Panc1 (cell line): ENCODE measurements around the gene IL1R1. TPM values are rescaled to one million over a fixed set of nuclear protein-coding genes. Genes with fewer than 3 reads are reported as not detected.

Experiments
- ATAC-seq: fragments of 200-7000 bp; cut with Tn5 transposase; 2 replicates; pipeline ENCODE4 v1.9.1; 2020; ENCODE audit warnings: mild to moderate bottlenecking, moderate library complexity
- BruUV-seq: library from RNA; stranded (reverse); fragments of 400-500 nt; replicated peaks from 2 replicates; lab custom pipeline; 2021; lab: Mats Ljungman, UMichigan
- CTCF ChIA-PET: fragments of 300-600 bp; sonication (Branson Sonifier 250); formaldehyde crosslinking; loops from one replicate; lab custom pipeline; 2022; ENCODE audit warnings: antibody characterized with exemption; lab: Charles Lee
- POLR2A ChIA-PET: fragments of 300-600 bp; sonication (Branson Sonifier 250); formaldehyde crosslinking; loops from one replicate; lab custom pipeline; 2022; ENCODE audit warnings: antibody characterized with exemption; lab: Charles Lee
- DNase-seq: peaks from one replicate; pipeline ENCODE4 v3.0.0-alpha.2; 2010; ENCODE audit warnings: low read depth, low spot score
- H3K27ac ChIP-seq: 2 replicates; pipeline ENCODE4 v1.5.1; 2011; ENCODE audit warnings: mild to moderate bottlenecking, low read length, inconsistent platforms
- H3K27me3 ChIP-seq: fragments of 200-500 bp; sonication (Bioruptor generic); 2 replicates; pipeline ENCODE4 v1.6.0; 2014; ENCODE audit warnings: low read length, inconsistent platforms; ENCODE audit not compliant: control insufficient read depth, insufficient read depth
- H3K36me3 ChIP-seq: fragments of 200-500 bp; sonication (Bioruptor generic); 2 replicates; pipeline ENCODE4 v1.5.1; 2014; ENCODE audit warnings: inconsistent platforms, mild to moderate bottlenecking, low read length, moderate library complexity; ENCODE audit not compliant: control insufficient read depth, insufficient read depth
- H3K4me1 ChIP-seq: 2 replicates; pipeline ENCODE4 v1.5.1; 2011; ENCODE audit warnings: inconsistent platforms, mild to moderate bottlenecking, low read length, moderate library complexity; ENCODE audit not compliant: control insufficient read depth, insufficient read depth
- H3K4me3 ChIP-seq, 2 experiments: 2 replicates each; pipeline ENCODE4 v1.5.1; 2011 to 2012; ENCODE audit warnings: low read depth in 2 of 2, low read length in 2 of 2, mild to moderate bottlenecking in 2 of 2, inconsistent platforms in 1 of 2, moderate library complexity in 1 of 2
- H3K9me3 ChIP-seq: fragments of 200-500 bp; sonication (Bioruptor generic); 2 replicates; pipeline ENCODE4 v1.5.1; 2014; ENCODE audit warnings: low read depth, mild to moderate bottlenecking, inconsistent platforms, low read length, moderate library complexity; ENCODE audit not compliant: control insufficient read depth, insufficient read depth
- POLR2AphosphoS5 ChIP-seq: IDR thresholded peaks from 2 replicates; pipeline ENCODE4 v1.6.1; 2012; ENCODE audit warnings: mild to moderate bottlenecking, low read depth, low read length, moderate library complexity
- SIN3A ChIP-seq: IDR thresholded peaks from 2 replicates; pipeline ENCODE4 v1.6.1; 2012; ENCODE audit warnings: low read depth, mild to moderate bottlenecking, low read length, moderate library complexity, borderline replicate concordance; ENCODE audit not compliant: insufficient read depth
- TCF7L2 ChIP-seq: IDR thresholded peaks from 2 replicates; pipeline ENCODE4 v1.6.1; 2011; ENCODE audit warnings: mild to moderate bottlenecking, low read depth, low read length, inconsistent platforms
- in situ Hi-C: cut with HindIII; loops from 2 replicates; pipeline ENCODE4 v1.10.0; 2016; ENCODE audit warnings: low sequenced_read_pairs, low pct_unique_long_range_greater_than_20kb
- intact Hi-C: fragments of 100-400 bp; cut with micrococcal nuclease; formaldehyde crosslinking; loops from one replicate; pipeline ENCODE4 v1.10.0; 2022; ENCODE audit not compliant: unreplicated experiment
- total RNA-seq: library from RNA; stranded (reverse); gene quantifications from one replicate; pipeline ENCODE4 v1.2.1, GENCODE V29; 2021; ENCODE audit not compliant: unreplicated experiment
- TF ChIP-seq, protein P1 (sequence below), 2 experiments: IDR thresholded peaks; 2 replicates each; pipeline ENCODE4 v1.6.1; 2011 to 2012; ENCODE audit warnings: low read depth in 2 of 2, control low read depth in 1 of 2, low read length in 1 of 2, mild to moderate bottlenecking in 1 of 2, moderate library complexity in 1 of 2; ENCODE audit not compliant: insufficient read depth in 1 of 2
- TF ChIP-seq, protein P2 (sequence below): fragments of 450-650 bp; IDR thresholded peaks from 2 replicates; pipeline ENCODE4 v1.5.1; 2017; ENCODE audit warnings: mild to moderate bottlenecking

The IL1R1 gene
- total RNA-seq, 1 experiment from 2014 or later = 7.1 TPM

DNA sequence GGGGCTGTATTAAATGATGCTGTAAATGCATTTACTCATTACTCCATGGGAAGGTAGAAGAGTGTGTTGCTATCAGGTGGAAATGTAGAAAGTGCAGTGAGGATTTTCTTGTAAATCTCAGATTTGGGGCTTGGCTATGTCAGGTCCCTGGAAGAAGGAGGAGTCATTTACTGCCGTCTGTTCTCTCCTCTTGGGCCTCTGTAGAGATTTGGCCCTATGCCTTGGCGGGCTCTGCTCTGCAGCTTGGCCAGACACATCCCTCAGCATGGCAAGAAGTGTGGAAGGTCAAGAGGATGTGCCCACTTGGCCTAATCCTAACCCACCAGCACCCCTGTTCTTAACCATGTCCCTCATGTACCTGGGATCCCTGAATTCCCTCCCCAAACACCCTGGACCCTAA lies 6.7 kb downstream of the IL1R1 start:
- Histone ChIP-seq H3K36me3 (no peaks in the 10 kb centered on the region), H3K27me3 (no peaks in the 10 kb centered on the region), H3K9me3 (peaks cover 12% of the 10 kb centered on the region; the same call in 1 of the 2 replicates), H3K4me1 (no peaks in the 10 kb centered on the region), H3K27ac (no peak overlapping the region), H3K4me3 (no peak overlapping the region)
- CTCF ChIA-PET = interaction anchor here (0.5 kb wide), 1 partner anchor 585 kb away, joined by 12 read pairs; no protein-coding TSS in a partner anchor
- no TSS peak for BruUV-seq
- DNase-seq (no peak), ATAC-seq (no peak)
- POLR2A ChIA-PET = no interaction called here
- in situ Hi-C loops (no loop called here), intact Hi-C loops (no loop called here)
- no peak for TF ChIP-seq SIN3A
- TF ChIP-seq, protein P1, sequence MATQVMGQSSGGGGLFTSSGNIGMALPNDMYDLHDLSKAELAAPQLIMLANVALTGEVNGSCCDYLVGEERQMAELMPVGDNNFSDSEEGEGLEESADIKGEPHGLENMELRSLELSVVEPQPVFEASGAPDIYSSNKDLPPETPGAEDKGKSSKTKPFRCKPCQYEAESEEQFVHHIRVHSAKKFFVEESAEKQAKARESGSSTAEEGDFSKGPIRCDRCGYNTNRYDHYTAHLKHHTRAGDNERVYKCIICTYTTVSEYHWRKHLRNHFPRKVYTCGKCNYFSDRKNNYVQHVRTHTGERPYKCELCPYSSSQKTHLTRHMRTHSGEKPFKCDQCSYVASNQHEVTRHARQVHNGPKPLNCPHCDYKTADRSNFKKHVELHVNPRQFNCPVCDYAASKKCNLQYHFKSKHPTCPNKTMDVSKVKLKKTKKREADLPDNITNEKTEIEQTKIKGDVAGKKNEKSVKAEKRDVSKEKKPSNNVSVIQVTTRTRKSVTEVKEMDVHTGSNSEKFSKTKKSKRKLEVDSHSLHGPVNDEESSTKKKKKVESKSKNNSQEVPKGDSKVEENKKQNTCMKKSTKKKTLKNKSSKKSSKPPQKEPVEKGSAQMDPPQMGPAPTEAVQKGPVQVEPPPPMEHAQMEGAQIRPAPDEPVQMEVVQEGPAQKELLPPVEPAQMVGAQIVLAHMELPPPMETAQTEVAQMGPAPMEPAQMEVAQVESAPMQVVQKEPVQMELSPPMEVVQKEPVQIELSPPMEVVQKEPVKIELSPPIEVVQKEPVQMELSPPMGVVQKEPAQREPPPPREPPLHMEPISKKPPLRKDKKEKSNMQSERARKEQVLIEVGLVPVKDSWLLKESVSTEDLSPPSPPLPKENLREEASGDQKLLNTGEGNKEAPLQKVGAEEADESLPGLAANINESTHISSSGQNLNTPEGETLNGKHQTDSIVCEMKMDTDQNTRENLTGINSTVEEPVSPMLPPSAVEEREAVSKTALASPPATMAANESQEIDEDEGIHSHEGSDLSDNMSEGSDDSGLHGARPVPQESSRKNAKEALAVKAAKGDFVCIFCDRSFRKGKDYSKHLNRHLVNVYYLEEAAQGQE (IDR thresholded peaks at IDR 0.05; ENCODE audit: insufficient read depth in 1 of 2, low read depth in 2 of 2, low read length in 1 of 2) = no peak
- TF ChIP-seq POLR2AphosphoS5 = no peak
- TF ChIP-seq TCF7L2 = no peak
- TF ChIP-seq, protein P2, sequence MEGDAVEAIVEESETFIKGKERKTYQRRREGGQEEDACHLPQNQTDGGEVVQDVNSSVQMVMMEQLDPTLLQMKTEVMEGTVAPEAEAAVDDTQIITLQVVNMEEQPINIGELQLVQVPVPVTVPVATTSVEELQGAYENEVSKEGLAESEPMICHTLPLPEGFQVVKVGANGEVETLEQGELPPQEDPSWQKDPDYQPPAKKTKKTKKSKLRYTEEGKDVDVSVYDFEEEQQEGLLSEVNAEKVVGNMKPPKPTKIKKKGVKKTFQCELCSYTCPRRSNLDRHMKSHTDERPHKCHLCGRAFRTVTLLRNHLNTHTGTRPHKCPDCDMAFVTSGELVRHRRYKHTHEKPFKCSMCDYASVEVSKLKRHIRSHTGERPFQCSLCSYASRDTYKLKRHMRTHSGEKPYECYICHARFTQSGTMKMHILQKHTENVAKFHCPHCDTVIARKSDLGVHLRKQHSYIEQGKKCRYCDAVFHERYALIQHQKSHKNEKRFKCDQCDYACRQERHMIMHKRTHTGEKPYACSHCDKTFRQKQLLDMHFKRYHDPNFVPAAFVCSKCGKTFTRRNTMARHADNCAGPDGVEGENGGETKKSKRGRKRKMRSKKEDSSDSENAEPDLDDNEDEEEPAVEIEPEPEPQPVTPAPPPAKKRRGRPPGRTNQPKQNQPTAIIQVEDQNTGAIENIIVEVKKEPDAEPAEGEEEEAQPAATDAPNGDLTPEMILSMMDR = no peak

DNA sequence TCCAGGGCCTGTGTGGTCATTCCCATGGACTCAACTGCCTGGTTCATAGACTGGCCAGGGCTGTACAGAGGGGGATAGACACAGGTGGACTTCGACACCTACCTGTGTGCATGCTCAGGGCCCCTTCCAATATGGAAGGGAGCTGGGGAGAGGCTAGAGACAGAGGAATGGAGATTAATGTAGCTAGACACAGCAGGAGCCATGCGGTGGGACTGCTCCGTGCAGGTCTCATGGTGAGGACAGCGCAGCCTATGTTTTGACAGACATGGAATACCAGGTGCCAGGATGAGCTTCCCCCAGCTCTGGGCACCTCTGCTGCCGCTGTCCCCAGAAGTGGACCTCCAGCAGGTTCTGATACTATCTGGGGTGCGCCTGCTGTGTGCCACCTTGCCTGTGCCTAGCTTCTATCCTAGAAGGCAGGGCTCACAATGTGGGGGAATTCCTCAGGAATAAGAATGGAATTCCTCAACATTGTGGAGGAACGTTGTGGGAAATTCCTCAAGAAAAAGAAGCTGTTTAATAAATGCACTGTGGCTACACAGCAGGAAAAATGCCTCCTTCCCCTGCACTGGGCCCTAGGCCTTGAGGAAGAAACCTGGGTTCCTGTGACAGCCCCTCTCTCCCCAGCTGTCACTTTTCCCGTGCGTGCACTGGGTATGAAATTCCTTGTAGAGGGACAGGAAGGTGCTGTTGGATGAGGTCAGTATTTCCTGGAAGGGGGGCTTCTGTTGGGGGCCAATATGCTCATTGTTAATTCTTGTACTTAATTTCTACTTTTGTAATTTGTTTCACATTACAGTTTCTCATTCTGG lies 7.3 kb downstream of the IL1R1 start:
- in situ Hi-C loops = no loop called here
- ATAC-seq (no peak), DNase-seq (no peak)
- H3K4me3 ChIP-seq = no peak overlapping the region
- no peak for TF ChIP-seq SIN3A
- no peak for TF ChIP-seq POLR2AphosphoS5
- TF ChIP-seq, protein P1 (IDR thresholded peaks at IDR 0.05; ENCODE audit: insufficient read depth in 1 of 2, low read depth in 2 of 2, low read length in 1 of 2) = no peak
- no peak for TF ChIP-seq TCF7L2
- TF ChIP-seq, protein P2 = no peak
- no peaks in the 10 kb centered on the region for H3K36me3 ChIP-seq
- POLR2A ChIA-PET = no interaction called here
- no peaks in the 10 kb centered on the region for H3K4me1 ChIP-seq
- intact Hi-C loops = no loop called here
- H3K27me3 ChIP-seq = no peaks in the 10 kb centered on the region
- no peak overlapping the region for H3K27ac ChIP-seq
- CTCF ChIA-PET = interaction anchor here (0.5 kb wide), 1 partner anchor 586 kb away, joined by 12 read pairs; no protein-coding TSS in a partner anchor
- no TSS peak for BruUV-seq
- H3K9me3 ChIP-seq = peaks cover 6% of the 10 kb centered on the region; the same call in 1 of the 2 replicates
